HG03520 (cell line): ENCODE results near the gene STAT1.

Experiments used
- ATAC-seq: cut with Tn5 transposase; IDR thresholded peaks from one replicate; pipeline ENCODE4 v1.9.1; 2021; ENCODE audit warnings: mild to moderate bottlenecking, moderate library complexity; ENCODE audit not compliant: unreplicated experiment

The STAT1 gene

GRCh38 chr2:190986221-190986953 is 27.6 kb downstream of the STAT1 start:
- no peak for ATAC-seq

GRCh38 chr2:190984595-190984994 is 29.4 kb downstream of the STAT1 start:
- ATAC-seq = no peak

- ATAC-seq = no peak
These were observed 31.5 kb downstream of the STAT1 start for GRCh38 chr2:190982262-190983034.

GRCh38 chr2:190981733-190982132 is 32.2 kb downstream of the STAT1 start:
- ATAC-seq = no peak

- ATAC-seq = no peak
These were observed 32.6 kb downstream of the STAT1 start for GRCh38 chr2:190981333-190981732.

- ATAC-seq = no peak
These were observed 33.3 kb downstream of the STAT1 start for GRCh38 chr2:190980630-190981209.

- no peak for ATAC-seq
These were observed 33.9 kb downstream of the STAT1 start for GRCh38 chr2:190979906-190980629.

GRCh38 chr2:190978389-190979053 is 35.5 kb downstream of the STAT1 start:
- no peak for ATAC-seq

GRCh38 chr2:190977505-190977904 is 36.5 kb downstream of the STAT1 start:
- no peak for ATAC-seq

- ATAC-seq = no peak
These were observed 37.5 kb downstream of the STAT1 start for GRCh38 chr2:190976521-190976920.

GRCh38 chr2:190974629-190975361 is 39.2 kb downstream of the STAT1 start:
- ATAC-seq = no peak

GRCh38 chr2:190973726-190974628 is 40.0 kb downstream of the STAT1 start:
- no peak for ATAC-seq

- ATAC-seq = no peak
These were observed 40.7 kb downstream of the STAT1 start for GRCh38 chr2:190973262-190973661.

- no peak for ATAC-seq
These were observed 41.1 kb downstream of the STAT1 start for GRCh38 chr2:190972846-190973245.

- no peak for ATAC-seq
These were observed 41.8 kb downstream of the STAT1 start for GRCh38 chr2:190972213-190972612.

- ATAC-seq = no peak
These were observed 43.0 kb downstream of the STAT1 start for GRCh38 chr2:190970873-190971506.

GRCh38 chr2:190970160-190970559 is 43.8 kb downstream of the STAT1 start:
- no peak for ATAC-seq

GRCh38 chr2:190968522-190968921 is 45.4 kb downstream of the STAT1 start:
- no peak for ATAC-seq
